Measurements from ENCODE around the gene LSP1.

Gene LSP1

GRCh38 chr11:1817000-1817399 lies 35.9 kb upstream of the LSP1 start:
- peaks cover 7% of the 10 kb centered on the region for H3K36me3 Mint-ChIP-seq (ENCODE audit: low read depth)
- peaks cover 14% of the 10 kb centered on the region for H3K27me3 Mint-ChIP-seq (ENCODE audit: low read depth, poor library complexity)
- DNase-seq = no peak
- TF ChIP-seq CTCF (IDR thresholded peaks at IDR 0.05) = no peak
- H3K27ac Mint-ChIP-seq = no peak overlapping the region
- H3K4me3 Mint-ChIP-seq = no peak overlapping the region
- peaks cover 57% of the 10 kb centered on the region for H3K9me3 Mint-ChIP-seq
- peaks cover 21% of the 10 kb centered on the region for H3K4me1 Mint-ChIP-seq

- no peak overlapping the region for H3K4me3 Mint-ChIP-seq
Measured at GRCh38 chr11:1817511-1817910, 35.4 kb upstream of the LSP1 start.

GRCh38 chr11:1819074-1819473 lies 33.8 kb upstream of the LSP1 start:
- TF ChIP-seq CTCF (IDR thresholded peaks at IDR 0.05) = no peak
- DNase-seq = no peak
- Mint-ChIP-seq H3K4me3 (no peak overlapping the region), H3K27ac (peak overlapping the region; percentile 18), H3K27me3 (ENCODE audit: low read depth, poor library complexity) (peaks cover 9% of the 10 kb centered on the region), H3K36me3 (ENCODE audit: low read depth) (no peaks in the 10 kb centered on the region), H3K4me1 (peaks cover 22% of the 10 kb centered on the region), H3K9me3 (peaks cover 44% of the 10 kb centered on the region)

More at GRCh38 chr11:1817511-1817910, 35.4 kb upstream of the LSP1 start:
- Mint-ChIP-seq H3K27me3 (ENCODE audit: low read depth, poor library complexity) (peaks cover 14% of the 10 kb centered on the region), H3K4me1 (peaks cover 21% of the 10 kb centered on the region), H3K36me3 (ENCODE audit: low read depth) (peaks cover 7% of the 10 kb centered on the region), H3K9me3 (peaks cover 52% of the 10 kb centered on the region), H3K27ac (no peak overlapping the region)
- no peak for DNase-seq
- TF ChIP-seq CTCF (IDR thresholded peaks at IDR 0.05) = no peak

GRCh38 chr11:1820463-1821325 lies 32.2 kb upstream of the LSP1 start:
- DNase-seq = no peak
- peaks cover 44% of the 10 kb centered on the region for H3K9me3 Mint-ChIP-seq
- peaks cover 8% of the 10 kb centered on the region for H3K27me3 Mint-ChIP-seq (ENCODE audit: low read depth, poor library complexity)
- no peak overlapping the region for H3K27ac Mint-ChIP-seq
- H3K36me3 Mint-ChIP-seq (ENCODE audit: low read depth) = no peaks in the 10 kb centered on the region
- H3K4me3 Mint-ChIP-seq = no peak overlapping the region
- no peak for TF ChIP-seq CTCF (IDR thresholded peaks at IDR 0.05)
- H3K4me1 Mint-ChIP-seq = peaks cover 21% of the 10 kb centered on the region

- Mint-ChIP-seq H3K4me1 (peaks cover 21% of the 10 kb centered on the region), H3K27me3 (ENCODE audit: low read depth, poor library complexity) (peaks cover 8% of the 10 kb centered on the region), H3K9me3 (peaks cover 44% of the 10 kb centered on the region), H3K4me3 (no peak overlapping the region), H3K27ac (no peak overlapping the region), H3K36me3 (ENCODE audit: low read depth) (no peaks in the 10 kb centered on the region)
- no peak for TF ChIP-seq CTCF (IDR thresholded peaks at IDR 0.05)
- no peak for DNase-seq
Measured at GRCh38 chr11:1821562-1821961, 31.3 kb upstream of the LSP1 start.
